Measurements from ENCODE around the gene TRAF2.

Gene TRAF2

DNA sequence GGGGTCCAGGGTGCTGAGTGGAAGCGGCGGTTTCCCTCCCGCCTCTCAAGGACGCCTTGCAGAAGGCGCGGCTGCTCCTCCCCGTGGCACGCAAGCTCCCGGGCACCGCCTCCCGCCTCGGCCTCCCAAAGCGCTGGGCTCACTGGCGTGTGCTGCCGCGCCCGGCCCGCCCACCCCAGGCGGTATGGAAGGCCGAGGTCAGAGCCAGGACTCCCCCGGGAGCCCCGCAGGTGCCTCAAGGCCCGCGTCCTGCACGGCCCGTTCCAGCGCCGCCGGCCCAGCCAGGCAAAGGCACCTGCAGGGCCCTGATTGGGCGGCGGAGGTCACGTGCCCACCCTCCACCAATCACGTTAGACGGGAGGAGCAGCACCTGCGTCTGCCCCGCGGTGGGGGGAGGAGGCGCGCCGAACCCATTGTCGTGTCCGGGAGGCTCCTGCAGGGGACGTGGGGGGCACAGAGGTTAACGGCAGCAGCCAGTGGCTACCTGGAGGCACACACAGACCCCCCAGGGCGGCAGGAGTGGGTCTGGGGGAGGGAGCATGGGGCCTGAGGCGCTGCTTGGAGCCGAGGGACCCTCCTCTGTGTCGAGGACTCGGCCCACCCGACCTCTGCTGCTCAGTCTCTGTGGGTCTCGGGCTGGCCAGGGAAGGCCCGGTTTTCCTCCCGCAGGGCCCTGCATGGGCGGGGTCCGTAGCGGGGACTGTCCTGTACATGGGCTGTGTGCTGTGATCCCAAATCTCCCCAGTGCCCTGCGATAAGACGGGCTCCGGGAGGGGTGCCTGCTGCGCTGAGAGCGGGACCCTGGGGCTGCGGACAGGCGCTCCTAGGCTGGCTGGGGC is 63.7 kb downstream of the TRAF2 start:
- DNase-seq (ENCODE audit: low read depth): no peak

DNA sequence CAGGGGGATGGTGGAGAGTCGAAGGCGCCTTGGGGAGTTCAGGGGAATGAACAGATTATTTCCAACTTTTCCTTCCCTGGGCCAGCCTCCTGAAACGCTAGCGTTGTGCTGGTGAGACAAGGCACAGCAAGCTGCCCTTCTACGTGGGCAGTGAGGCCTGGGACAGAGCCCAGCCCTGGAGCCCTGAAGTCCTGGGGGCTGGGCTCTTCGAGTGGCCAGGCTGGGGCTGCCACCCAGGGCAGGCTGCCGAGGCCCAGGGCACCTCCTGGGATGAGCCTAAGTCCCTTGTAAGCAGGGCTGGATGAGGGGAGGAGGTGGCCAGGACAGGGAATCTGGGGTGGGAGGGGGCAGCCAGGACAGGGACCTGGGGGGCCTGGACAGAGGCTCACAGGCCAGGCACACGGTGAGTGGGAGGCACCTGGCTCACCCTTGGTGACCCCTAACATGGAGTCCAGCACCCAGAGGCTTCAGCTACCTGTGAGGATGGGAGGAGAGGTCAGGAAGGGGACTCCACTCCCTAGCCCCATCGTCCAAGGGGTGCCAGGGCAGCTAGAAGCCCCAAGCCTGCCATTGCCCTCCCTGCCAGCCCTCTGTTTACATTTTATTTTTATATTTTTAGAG is 64.5 kb downstream of the TRAF2 start:
- no peak for DNase-seq (ENCODE audit: low read depth)

DNA sequence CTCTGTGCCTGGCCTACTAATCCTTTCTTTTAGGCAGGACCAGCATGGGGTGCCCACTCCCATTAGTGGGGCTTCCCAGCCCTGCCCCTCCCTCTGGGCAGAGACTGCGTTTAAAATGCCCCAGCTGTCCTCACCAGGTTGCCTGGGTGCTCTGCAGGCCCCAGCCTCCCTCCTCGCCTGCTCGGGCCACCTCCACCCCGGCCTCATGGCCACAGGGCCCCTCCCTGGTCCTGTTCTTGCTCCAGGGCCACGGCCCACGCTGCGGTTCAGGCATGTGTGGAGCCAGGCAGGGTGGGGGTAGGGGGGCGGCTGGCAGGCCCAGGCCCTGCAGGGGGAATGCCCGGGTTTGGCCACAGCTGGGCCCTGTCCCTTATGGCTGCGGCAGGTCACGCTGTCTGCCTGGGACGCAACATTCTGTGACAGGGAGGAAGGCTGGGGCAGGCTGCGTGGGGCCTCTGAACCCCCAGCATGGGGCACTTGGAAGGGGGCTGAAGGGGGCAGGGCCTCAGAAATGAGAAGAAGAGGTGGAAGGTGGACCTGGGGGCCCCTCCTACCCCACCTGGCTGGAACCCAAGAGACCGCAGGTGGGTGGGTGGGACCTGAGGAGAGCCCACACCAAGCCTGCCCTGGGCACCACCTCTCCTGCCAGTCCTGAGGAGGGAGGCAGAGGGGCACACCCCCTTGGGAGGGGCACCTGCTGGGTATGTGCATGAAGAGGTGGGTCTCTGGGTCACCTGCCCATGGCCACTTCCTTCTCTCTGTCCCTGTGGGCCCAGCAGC is 65.4 kb downstream of the TRAF2 start, which contains the start of gene LCN12:
LCN12 (plus strand) TSS at position 733 of the 780 bp plus-strand sequence. CDS start 55 bp downstream, outside the sequence.
- no peak for DNase-seq (ENCODE audit: low read depth)

DNA sequence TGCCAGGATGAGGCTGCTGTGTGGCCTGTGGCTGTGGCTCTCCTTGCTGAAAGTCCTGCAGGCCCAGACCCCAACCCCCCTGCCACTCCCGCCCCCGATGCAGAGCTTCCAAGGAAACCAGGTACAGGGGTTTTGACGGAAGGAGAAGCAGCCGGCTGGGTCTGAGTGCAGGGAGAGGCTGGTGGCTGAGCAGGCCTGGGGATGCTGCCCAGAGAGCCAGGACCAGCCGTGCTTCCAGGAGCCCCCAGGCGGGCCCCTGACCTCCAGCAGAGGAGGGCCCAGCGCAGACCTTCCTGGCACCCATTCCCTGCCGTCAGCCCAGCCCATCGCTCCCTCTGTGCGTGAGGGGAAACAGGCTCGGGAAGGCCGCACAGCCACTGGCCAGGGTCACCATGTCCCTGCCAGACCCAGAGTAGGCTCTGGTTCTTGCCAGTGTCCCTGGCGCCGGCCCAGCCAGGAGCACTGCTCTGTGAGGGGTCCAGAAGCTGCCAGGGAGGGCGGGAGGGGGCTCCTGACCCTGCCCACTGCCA is 66.1 kb downstream of the TRAF2 start:
- no peak for DNase-seq (ENCODE audit: low read depth)

DNA sequence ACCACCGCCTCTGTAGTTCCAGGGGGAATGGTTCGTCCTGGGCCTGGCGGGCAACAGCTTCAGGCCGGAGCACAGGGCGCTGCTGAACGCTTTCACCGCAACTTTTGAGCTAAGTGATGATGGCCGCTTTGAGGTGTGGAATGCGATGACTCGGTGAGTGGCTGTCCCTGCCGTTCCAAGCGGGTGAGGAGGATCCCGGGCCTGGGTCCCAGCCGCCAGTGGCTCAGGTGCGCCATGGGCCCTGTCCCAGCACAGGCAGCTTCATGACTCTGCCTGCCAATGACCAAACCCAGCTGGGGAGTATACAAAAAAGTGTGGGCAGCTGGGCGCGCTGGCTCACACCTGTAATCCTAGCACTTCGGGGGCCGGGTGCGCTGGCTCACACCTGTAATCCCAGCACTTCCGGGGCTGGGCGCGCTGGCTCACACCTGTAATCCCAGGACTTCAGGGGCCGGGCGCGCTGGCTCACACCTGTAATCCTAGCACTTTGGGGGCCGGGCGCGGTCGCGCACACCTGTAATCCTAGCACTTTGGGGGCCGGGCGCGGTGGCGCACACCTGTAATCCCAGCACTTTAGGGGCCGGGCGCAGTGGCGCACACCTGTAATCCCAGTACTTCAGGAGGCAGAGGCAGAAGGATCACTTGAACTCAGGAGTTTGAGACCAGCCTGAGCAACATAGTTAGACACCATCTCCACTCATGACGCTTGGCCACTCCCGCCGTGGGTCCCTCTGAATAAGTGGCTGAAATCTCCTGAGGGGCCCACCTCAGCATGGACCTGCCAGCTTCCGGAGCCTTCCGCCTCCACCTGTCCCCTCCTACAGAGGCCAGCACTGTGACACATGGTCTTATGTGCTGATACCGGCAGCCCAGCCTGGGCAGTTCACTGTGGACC is 66.8 kb downstream of the TRAF2 start:
- no peak for DNase-seq (ENCODE audit: low read depth)

DNA sequence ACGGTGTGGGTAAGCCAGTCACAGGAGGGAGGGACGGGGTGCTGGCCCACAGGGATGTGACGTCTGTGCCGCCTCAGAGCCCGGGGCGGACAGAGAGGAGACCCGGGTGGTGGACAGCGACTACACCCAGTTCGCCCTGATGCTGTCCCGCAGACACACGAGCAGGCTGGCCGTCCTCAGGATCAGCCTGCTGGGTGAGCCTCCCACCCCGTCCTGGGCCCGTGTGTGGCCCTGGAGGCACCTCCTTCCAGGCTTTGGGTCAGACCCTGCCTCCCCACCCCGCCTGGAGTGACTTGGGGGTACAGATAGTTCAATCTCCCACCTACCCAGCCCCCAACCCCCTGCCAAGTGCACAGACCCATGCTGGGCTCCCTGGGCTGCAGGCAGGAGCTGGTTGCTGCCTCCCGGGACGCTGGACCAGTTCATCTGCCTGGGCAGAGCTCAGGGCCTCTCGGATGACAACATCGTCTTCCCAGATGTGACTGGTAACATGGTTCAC is 67.5 kb downstream of the TRAF2 start:
- no peak for DNase-seq (ENCODE audit: low read depth)

DNA sequence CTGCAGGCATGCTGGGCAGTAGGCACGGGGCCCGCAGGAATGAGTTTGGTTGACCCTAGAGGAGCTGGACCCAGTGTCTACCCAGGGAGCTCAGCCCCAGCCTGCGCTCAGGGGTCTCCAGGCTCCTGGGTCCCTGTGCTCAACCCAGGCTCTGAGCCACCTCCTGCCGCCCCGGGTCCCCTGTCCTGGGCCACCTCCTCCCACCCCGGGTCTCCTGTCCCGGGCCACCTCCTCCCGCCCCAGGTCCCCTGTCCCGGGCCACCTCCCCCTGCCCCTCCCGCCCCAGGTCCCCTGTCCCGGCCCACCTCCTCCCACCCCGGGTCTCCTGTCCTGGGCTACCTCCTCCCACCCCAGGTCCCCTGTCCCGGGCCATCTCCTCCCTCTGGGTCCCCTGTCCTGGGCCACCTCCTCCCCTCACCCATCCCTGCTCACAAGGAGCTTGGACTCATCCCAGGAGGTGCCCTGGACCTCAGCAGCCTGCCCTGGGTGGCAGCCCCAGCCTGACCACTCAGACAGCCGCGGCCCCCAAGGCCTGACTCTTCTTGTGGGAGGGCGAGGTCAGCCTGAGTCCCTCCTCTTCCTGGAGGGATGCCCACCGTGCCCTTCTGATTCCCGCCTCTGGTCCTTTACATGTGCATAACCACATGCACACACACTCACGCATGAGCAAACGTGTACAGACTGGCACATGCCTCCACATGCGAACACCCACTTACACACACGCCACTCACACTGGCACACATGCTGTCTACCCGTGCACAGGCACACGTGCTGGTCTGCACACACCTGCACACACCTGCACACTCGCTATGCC is 68.2 kb downstream of the TRAF2 start:
- DNase-seq (ENCODE audit: low read depth): no peak

DNA sequence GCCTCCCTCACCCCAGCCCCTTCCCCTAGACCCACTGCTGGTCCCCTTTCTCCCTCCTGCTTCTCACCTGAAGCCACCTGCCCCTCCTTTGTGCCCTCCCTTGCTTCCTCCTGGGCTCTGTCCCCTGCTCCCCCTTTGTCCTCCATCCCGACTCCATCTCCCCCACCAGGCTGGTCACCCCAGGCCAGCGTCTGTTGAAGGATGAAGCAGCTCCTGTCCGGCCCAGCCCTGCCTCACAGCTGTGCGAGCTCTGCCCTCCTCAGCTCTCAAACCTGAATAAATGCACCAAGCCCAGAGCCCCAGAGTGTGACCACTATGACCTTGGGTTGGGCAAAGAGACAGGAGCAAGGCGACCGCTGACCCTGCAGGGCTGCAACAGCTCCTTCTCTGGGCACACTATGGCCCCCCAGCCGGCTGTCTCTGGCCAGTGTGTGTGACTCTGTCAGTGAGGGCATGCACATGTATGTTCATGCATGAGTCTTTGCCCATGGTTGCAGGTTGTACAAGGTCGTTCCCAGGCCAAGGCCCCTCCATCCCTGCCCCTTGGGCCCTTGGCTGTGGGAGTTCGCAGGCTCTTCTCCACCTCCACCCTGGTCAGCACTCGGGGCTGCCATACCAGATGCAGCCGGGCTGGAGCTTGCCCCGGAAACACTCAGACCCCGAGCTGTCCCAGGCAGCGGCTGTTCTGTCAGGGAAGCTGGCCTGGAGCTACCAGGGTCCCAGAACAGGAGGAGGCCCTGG is 69.1 kb downstream of the TRAF2 start:
- no peak for DNase-seq (ENCODE audit: low read depth)

DNA sequence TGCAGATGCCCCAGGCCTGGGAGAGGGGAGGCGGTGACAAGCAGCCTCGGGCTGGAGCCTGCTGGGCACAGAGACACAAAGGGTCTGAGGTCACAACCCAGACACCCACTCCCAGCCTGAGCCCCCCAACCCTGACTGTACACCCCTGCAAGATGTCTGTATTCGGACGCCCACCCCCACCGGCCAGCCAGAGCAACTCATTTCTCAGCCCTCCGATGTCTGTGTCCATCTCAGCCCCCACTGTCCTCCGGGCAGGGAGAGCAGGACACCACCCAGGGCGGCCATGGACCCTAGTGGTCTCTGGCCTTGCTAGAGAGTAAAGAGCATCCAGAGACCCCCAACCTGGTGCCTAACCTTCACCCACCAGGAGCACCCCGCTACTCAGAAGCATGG is 69.6 kb downstream of the TRAF2 start:
- DNase-seq (ENCODE audit: low read depth): no peak

DNA sequence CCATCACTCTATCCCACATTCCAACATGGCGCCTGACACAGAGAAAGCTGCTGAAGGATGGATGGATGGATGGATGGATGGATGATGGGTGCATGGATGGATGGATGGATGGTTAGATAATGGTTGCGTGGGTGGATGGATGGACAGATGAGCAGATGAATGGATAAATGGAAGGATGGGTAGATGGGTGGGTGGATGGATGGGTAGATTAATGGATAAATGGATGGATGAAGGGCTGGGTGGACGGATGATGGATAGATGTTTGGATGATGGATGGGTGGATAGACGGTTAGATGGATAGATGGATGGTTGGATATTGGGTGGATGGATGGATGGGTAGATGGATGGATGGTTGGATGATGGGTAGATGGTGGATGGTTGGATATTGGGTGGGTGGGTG is 70.3 kb downstream of the TRAF2 start:
- DNase-seq (ENCODE audit: low read depth): no peak

DNA sequence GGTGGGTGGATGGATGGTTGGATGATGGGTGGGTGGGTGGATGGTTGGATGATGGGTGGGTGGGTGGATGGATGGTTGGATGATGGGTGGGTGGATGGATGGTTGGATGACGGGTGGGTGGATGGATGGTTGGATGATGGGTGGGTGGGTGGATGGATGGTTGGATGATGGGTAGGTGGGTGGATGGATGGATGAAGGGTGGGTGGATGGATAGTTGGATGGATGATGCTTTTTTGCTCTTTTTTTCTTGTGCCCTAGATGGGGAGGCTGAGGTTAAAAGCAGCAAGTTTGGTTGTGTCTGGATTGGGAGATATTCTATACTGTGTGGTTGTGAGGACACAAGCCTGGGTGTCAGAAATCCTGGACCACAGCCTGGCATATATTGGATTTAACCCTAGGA is 71.1 kb downstream of the TRAF2 start:
- DNase-seq (ENCODE audit: low read depth): no peak

DNA sequence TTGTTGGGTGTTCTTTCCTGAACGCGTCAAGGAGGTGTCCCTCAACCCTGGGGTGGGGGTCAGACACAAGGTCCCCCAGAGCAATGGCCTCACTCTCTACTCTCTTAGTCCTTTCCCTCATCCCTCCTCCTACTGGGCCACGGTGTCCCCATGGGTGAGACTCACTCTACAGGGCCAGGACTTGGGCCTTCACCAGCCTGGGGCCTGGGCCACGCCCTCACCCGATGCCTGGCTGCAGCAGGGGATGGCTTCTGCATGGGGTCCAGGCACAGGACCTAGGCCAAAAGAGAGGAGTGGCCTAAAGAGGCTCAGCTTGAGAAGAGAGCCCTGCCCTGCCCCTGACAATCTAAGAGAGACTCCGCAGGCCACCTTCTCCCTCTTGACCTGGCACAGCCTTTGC is 71.6 kb downstream of the TRAF2 start:
- DNase-seq (ENCODE audit: low read depth): no peak

DNA sequence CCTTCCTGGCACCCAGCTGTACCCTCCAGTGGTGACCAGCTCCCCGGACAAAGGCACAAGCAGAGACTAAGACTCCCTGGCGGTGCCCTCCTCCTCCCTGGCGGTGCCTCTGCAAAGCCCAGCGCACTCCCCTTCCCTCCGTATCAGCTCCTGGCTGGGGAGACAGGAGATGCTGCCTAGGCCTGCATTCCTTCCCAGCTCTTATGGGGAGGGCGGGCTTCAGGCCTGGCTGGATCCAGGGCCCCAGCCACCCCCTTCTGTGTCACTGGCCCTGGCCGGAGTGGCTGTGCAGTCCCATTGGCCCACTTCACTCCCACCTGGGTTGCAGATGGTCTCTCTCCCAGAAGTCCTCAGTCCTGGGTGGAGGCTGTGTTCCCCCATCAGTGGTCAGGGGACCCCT is 72.2 kb downstream of the TRAF2 start:
- DNase-seq (ENCODE audit: low read depth): no peak

DNA sequence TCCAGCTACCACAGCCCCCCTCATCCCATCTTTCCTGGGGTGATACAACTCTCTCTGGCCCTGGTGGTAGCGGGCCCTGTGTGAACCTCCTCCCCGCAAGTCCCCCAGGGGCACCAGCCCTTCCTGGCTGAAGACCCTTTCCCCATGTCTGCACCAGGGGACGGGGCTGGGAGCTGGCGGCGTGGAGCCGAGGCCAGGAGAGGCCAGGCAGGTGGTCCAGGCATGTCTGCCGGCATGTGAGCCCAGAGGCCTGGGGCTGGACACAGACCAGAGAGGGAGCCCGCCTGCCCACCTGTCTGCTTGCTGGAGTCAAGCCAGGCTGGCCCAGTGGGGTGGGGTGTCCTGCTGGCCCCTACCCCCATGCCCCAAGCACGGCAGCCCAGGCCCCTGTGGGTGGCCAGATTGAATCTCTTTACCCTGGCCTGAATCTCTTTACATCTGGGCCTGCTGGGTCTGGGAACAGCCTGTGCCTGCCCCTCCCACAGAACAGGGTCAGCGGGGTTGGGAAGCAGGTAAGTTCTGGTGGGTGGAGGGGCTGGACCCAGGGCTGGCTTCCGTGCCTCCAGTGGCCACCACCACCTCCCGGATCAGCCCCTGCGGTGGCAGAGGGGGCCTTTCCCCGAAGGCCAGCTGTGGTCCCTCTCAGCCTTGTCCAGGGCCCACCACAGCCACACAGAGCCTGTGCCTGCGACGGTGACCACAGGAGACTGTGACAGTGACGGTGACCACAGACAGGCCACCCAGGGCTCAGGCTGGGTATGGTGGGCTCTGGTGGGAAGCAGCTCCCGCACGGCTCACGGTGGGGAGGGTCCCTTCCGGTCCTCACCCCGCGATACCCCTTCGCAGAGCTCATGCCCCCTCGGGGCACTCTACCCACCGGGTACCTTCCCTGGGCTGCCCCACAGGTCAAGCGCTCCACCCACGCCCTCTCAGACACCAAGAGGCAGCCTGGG is 72.9 kb downstream of the TRAF2 start:
- no peak for DNase-seq (ENCODE audit: low read depth)

DNA sequence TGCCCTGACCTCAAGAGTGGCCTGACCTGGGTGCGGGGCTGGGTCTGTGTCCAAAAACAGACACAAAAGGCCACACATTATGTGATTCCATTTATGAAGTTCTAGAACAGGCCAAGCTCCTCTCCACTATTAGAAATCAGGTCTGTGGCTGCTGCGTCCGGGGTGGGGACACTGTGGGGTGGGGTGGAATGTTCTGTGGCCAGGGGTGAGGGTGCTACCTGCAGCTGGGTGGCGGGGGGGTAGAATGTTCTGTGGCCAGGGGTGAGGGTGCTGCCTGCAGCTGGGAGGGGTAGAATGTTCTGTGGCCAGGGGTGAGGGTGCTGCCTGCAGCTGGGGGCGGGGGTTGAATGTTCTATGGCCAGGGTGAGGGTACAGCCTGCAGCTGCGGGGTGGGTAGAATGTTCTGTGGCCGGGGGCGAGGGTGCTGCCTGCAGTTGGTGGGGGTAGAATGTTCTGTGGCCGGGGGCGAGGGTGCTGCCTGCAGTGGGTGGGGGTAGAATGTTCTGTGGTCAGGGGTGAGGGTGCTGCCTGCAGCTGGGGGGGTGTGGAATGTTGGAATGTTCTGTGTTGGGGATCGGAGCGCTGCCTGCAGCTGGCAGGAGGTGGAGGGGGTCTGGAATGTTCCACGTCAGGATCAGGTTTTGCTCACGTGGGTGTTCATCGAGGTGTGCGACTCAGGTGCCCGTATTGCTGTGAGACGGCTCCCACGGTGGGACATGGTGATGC is 74.1 kb downstream of the TRAF2 start:
- no peak for DNase-seq (ENCODE audit: low read depth)

DNA sequence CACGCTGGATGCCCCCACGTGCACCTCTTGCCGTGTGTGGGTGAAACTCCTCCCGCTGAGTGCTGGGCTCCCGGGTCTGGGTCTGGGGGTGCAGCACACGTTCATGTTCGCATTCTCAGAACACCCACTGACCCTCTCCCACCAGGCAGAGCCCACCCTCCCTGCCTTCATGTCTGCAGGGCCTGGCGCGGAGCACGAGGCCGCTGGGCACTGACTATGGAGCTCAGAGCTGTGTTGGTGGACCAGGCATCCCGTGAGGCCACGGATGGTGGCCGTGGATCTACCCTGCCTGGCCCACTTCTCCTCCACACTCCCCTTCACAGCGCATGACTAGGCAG is 74.6 kb downstream of the TRAF2 start:
- DNase-seq (ENCODE audit: low read depth): no peak

DNA sequence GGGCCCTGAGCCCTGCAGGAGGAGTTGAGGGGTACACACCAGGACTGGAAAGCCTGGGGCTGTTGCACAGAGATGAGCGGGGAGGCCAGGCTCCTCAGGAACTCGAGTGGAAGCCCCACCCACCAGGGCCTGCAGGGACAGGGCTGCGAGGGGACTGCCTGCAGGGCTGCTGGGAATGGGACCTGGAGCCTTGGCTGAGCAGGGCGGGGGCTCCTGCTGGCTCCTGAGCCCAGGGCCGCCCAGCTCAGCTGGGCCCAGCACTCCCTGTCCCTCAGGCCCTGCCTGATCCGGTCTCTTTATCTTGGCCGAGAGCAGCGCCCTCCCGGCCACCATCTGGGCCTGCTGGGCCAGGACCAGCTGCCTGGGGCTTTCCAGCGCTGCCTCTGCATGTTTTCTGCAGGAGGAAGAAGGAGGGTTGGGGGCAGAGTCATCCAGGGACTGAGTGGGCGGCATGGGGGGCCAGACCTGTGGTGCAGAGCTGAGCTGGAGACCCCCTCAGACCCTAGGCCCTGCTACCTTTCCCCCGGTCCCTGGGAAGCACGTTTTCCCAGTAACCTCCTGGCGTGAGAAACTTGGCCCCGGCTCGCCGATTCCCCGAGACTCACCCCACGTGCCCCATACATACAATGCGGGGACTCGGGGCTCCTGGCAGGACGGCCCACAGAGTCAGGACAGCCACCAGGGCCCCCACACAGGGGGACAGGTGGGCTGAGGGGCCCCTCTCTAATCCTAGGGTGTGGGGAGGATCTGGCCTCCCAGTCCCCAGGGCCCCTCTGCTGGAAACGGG is 75.2 kb downstream of the TRAF2 start:
- no peak for DNase-seq (ENCODE audit: low read depth)

Measured in GM04503 (cell line).